Stimulated activated CD4-positive, alpha-beta T cell treated with anti-CD3 and anti-CD28 coated beads, TNF-alpha, amount 100 ng/mL, for 24 hours (primary cell): Measurements from ENCODE around the gene FAM114A2.
"Not testable (repeated sequence)": the region's sequence is repeated elsewhere in the genome, so short reads cannot be mapped to it uniquely, and the experiment has no call there.

Experiments
- DNase-seq, 3 experiments: peaks; one replicate each; pipeline ENCODE4 v3.0.0-alpha.2; 2020; ENCODE audit warnings: low read depth in 3 of 3

The FAM114A2 gene

DNA sequence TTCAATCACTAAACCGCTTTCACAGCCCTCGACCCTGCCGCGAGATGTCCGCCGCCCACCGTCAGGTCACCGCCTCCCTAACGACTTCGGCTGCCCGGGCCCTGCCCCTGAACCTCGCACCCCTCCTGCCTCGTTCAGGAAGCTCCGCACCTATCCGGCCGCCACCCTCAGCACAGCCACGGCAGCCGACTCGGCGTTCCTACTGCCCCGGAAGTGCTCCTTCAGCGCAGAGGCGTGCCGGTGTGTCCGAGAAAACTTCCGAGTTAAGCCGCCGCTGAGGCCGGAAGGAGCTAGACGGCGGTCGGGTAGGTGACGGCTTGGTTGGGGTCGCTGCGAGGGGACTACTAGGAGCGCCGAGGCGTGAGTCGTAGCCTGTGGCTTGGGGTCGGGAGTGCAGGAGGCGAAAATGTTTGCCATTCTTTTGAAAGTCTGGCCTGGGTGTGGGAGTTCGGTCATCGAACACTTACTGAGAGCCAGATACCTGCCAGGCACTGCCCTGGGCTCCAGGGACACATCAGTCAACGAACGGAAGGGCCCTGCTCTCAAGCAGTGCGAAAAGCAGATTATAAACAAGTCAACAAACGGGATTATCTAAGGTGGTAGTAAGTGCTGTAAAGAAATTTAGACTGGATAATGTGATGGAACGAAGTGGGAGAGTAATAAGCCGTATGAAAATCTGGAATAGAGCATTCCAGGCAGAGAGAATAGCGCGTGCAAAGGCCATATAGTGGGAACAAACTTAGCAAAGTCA is at the start of gene FAM114A2, which contains the start of gene MFAP3:
TSS of gene FAM114A2 (minus strand) at position 204 of the 751 bp plus-strand sequence. CDS start 3,957 bp downstream, outside the sequence.
TSS of gene MFAP3 (plus strand) at position 261 of the 751 bp plus-strand sequence. CDS start 10,756 bp downstream, outside the sequence.
- DNase-seq: peak; percentile 77 to 89 (median 82)

DNA sequence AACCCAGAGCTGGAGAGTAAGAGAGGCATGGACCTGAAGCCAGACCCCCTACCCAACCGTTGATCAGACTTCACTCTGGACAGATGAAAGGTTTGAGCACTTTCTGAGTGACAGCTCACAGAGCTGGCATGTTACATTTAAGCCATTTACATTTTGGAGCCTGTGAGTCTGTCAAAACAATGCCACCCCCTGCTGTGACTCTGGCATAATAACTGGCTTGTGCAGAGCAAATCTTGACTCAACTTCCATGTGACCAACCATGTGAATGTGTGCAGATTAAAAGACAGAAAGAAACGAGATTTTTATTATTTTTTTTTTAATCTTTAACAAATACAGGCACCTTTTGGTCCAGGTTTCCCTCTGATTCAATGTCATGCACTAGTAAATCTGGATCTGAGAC is 48.5 kb upstream of the FAM114A2 start:
- DNase-seq: no peak

DNA sequence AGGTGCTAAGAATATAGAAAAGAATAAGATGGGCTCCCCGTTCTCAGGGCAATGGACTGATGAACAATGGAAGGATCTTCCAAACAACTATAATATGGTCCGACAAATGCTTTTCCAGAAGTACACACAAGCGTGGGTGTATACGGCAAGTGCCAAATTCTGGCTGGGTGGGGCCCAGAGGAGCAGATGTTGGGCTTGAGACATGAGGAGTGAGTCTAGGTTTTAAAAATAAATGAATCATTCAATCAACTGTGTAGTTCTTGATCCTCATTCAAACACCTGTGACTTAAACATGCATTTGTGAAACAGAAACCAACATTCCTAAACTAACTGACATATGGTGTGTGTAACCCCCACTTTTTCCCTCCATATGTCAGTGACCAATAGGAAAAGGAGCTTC is 47.9 kb upstream of the FAM114A2 start:
- DNase-seq: no peak

DNA sequence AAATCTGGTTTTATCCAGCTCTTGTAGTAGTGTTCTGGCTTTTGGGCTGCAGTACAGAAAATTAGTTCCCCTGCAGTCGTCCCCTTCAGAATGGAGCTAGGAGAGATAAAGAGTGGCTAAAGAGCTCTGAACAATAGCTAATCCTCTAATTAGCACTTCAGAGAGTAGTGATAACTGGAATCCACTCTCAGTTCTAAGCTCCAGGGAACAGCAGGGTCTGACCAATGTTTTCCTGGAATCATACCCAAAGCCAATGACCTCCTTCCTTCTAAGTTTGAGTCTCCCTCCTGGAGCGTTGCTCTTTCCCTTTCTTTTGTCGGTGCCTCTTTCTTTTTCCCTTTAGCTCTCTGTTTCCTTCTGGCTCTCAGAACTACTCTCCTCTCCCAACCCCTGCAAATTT is 47.4 kb upstream of the FAM114A2 start:
- no peak for DNase-seq

DNA sequence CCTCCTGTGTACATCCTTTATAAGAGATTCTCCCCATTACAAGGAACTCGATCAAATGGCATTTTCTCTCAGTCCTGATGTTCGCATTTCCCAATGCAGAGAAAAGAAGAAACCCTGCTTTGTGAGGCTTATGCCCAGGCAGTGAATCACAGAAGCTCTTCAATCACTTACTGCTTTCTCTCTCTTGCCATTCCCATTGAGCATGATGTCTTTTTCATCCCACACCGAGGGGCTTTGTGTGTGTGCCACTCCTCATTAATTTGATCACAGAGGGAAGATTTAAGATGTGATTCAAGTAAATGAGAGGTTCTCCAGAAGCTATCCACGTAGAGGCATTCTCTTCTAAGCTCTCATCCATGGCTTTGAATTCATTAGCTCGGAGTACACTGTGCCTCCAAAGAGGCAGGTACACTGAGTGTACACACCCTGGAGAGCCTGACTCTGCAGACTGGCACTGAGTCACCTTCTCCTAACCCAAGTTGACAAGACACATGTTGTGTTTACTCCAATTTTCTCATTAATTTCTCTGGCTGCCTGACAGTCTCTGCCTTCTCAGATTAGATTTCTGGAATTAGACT is 45.4 kb upstream of the FAM114A2 start:
- DNase-seq: no peak

DNA sequence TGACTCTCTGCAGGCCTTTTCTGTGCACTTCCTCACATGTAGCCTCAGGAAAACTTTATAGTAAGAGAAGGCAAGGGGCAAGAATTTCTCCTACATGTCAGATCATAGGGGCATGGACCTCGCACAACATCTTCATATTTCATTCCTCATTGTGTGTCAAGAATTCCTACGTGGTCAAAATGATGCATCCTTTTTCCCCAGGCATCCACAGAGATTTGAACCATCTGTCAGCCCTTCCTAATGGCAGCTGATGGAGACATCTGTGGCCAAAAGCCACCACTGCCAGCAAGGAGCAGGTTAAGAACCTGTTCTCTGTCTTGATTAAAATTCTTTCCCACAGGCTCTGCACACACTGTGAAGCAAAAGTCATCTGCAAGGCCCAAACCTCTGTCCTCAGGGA is 42.5 kb upstream of the FAM114A2 start:
- no peak for DNase-seq

DNA sequence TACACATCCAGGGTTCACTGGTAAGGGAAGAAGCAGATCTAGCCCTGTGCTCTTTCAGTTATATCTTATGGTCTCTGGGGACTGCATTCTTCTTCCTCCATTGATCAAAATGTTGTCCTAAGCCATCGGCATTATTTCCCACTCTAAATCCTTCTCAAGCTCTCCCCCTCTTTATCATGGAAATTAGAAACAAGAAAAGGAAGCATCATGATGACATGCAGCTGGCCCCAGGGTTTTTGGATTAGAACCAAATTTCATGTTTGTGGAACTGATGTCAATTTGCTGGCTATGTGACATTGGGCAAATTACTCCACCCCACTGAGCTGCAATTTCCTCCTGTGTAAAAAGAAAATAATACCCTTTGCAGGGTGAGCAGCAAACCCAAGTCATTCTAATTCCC is 39.6 kb upstream of the FAM114A2 start:
- DNase-seq: no peak

DNA sequence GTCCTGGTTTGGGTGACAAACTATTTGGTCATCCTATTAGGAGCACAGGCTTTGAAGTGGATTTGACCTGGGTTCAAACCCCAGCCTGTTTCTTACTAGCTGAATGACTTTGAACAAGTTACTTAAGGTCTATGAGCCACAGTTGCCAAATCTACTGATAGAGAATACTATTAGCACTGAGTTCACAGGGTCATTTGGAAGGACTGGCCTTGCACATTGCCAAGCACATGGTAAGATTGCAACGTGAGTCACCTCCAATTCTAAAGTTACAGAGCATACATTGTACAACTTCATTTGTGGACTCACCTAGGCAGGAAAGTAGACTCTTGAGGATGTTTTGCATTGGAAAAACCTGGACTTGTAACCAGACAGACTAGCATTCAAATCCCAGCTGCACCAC is 39.0 kb upstream of the FAM114A2 start:
- no peak for DNase-seq

DNA sequence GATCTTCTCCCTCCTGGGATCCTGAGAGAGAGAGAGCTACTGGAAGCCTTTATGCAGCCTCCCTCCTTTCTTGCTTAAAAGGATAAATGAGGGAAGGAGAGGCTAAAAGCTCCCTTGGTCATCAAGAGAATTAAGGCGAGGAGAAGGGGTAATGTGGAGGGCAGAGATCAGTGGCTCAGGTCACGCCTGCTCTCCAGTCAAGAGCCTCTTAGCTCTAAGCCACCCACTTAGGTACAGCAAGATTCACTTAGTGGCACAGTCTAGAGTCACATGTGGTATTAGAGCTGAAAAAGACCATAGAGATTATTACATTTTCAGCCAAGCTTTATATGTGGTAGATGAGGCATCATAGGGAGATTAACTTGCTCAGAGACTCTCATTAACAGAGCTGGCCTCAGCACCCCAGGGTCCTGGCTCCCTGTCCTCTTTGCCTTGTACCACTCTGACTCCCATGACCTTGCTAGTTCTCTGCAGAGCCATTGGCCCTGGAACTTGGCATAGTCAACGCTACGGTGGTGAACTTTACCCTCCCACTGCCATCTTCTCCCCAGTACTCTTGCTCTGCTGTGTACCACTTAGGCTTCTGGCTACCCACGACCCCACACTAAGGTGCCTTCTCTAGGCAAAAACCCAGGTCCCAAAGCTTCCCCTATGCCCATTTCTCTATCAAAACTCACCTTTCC is 37.7 kb upstream of the FAM114A2 start:
- no peak for DNase-seq

DNA sequence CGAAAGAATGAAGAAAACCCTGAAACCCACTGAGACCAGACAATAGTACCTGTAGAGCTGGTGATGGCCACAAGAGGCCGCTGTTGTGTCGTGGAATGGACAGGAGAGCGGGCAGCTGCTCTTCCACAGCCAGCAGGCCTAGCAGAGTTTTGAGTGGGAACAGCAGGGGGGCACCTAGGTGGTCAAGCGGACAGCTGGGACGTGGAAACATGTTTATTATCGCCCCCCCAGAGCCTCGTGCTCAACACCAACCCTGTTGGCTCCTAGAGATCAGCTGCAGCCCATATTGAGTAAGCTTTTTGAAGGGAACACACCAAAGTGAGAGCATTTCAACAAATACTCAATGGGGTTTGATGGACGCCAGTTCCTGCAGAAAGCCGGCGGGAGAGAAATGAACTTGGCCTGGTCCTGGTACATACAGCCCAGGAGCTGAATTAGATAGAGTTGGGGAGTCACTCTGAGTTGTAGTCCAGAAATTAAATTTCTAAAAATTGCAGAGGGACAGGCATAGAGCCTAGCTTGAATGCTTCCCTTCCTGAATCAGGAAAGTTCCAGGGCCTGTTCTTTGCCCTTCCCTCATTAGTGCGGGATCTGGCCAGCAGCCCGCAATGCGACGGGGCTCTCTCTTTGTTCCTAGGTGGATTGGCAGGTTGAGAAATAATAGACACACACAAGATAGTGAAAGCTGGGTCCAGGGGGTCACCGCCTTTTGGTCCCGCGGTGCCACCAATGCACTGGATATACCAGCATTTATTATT is 33.9 kb upstream of the FAM114A2 start:
- DNase-seq: peak; percentile 65 to 82 (median 71)

DNA sequence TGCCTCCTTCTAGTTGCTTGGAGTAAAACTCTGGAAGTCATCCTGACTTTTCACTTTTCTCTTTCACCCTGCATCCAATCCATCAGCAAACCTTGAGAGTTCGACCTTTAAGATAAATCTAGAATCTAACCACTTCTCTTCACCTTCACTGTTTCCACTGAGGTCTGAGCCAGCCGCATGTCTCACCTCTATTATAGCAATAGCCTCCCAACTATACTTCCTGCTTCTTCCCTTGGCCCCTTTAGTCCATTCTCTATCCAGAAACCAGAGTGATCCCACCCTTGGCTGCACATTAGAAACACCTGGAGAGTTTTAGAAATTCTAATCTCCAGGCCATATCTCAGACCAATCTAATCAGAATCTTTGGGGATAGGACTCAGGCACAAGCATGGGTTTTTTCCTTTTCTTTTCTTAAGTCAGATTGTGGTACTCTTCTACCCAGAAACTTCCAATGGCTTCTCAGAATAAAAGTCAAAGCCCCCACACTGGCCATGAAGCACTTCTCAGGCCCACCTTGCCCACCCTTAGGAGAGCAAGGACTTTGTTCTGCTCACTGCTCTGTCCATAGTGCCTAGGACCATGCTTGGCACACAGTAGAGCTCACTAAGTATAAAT is 33.2 kb upstream of the FAM114A2 start:
- DNase-seq: no peak

DNA sequence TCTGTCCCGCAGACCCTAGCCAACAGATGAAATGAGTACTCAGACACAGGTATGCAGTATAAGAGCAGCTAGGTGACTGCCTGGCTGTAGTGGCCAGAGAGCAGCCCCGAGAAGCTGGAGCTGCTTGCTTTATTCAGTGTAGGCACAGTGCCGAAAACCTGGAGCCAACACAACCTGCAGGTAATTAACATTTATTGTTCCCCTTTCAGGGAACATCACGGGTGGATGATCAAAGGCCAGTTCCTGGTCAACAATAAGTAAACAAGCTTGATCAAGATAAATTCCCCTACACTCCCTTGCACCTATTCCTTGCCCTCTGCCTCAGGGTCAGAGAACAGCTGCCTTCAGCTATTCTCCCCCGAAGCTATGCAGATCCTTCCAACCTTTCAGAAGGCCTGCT is 31.1 kb upstream of the FAM114A2 start:
- not testable (repeated sequence) for DNase-seq

DNA sequence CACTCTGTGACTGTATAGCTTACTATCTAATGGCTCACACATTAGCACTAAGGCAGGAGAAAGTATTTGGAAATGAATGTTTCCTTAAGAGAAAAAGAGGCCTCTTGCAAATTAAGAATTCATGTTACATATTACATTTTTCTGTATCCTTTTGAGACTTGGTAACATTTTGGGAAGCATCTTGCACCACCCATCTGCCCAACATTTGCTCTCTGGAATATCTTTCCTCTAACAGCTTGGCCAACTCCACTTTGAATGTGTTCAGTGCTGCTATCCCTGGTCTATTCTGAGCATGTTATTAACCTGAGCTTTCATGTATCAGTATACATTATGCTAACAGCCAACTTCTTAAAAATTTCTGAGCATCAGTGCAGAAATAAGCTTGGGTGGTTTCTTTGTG is 27.3 kb upstream of the FAM114A2 start:
- DNase-seq: no peak

DNA sequence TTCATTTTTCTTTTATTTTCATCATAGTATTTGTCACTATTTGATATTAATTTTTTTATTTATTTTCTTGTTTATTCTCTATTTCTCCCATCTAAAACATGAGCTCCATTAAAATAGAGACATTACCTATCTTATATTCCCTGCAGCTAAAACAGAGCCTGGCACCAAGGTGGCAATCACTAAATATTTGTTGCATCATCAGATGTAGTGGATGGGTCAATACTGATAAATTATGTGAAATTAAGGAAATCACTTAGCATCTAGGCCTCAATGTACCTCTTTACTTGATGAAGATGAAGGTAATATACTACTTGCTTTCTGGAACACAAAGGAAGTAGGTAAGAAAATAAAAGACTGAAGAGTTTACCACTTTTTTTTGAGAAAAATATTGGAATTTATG is 24.7 kb upstream of the FAM114A2 start:
- DNase-seq: no peak

DNA sequence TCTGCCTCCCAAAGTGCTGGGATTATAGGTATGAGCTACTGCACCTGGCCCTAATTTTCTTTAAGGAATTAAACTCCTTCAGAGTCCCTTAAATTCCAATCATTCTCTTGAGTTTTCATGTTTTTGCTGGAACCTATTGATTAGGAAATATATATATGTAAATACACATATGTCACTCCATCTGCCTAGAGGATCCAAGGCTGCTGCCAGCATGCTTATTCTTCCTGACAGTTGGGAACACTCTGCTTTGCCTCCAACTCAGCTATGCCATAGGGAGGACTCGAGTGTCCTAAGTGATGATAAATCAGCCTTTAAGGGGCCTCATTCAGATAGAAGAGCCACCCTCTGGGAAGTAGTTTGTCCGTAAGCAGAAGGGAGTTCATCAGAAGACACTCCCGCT is 21.9 kb upstream of the FAM114A2 start:
- DNase-seq: no peak

DNA sequence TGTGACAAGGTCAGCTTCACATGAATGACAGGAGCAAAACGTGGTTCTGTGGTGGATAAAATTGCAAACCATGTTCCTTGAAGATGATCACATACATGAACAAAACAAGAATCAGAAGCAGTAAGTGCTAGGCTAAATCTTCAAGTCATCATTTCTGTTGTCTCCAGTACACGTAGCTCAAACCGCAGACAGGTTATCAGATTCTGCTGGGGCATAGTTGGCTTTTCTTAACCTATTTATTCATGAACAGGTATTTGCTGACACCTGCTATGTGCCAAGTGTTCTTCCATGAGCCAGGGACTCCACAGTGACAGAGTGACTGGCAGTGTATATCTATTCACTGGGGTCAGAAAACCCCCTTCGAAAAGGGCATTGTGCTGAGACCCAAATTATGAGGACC is 20.9 kb upstream of the FAM114A2 start:
- no peak for DNase-seq

DNA sequence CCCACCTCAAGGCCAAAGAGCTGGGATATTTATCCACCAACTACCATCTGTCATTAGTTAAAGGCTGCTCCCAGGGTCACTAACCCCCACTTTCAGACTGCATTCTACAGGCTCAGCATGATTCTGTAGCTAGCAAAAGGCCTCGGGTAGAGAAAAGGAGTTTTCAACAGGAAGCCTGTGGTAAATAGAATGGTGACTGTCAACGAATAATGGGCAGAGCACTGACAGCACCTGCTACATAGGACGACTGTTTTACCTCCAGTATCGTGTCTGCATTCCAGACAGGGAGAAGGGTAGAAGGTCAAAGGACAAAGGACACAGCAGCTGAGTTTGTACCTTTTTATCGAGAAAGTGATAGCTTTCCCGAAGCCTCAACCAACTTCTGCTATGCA is 20.3 kb upstream of the FAM114A2 start:
- DNase-seq: no peak

DNA sequence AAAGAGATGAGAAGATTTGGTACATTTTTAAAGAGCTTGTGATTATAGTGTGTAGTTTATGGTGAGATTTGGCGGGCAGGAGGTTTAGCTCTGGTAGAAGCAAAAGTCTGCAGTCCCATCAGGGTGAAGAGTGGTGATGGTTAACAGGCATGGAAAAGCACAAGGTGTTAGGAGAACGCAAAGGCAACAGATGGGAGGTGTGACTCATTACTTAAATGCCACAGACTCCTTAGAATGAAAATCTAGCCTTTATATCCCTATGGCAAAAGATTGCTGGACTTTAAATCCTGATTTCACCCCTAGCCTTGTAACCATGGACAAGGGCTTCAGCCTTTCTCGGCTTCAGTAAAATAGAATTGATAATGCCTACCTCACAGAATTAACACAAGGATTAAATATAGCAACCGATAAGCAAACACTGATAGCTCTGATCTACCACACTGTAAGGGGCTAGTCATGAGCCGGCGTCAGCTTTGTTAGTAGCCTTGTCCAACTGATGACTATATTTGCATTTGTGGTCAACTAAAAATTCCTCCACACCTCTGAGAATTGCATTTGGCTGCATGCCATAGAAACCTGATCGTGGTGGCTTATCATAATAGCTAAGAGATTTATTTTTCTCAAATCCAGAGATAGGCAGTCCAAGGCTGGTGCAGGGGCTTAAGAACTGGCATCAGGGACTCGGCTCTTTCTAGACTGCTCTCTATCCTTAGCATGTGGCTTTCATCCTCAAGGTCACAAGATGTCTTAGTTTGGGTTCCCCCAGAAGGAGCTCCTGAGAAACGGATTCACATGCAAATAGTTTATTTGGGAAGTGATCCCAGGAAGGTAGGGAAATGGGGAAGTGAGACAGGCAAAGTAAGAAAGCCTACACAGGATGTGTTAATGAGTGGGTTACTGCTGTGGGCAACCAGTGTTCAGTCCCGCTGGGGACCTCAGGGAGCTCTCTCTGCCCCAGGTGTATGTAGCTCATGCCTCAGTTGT is 19.6 kb upstream of the FAM114A2 start:
- no peak for DNase-seq

DNA sequence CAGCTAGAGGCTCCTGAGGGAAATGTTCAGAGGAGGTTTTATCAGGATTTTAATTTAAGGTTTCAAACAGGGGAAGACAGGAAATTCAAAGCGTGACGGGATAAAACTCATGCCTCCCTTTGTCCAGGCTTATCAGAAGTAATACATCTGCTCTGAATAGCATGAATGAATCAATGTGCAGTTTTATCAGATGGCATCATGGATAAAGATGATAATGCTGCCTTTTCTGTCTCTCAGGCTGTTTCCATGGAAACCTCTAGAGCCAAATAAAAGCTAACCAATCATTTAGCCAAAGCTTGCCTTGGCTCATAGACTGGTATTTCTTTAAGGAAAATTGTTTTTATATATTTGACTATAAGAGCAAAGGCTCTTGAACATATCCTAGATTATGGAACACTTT is 16.5 kb upstream of the FAM114A2 start:
- DNase-seq: no peak

DNA sequence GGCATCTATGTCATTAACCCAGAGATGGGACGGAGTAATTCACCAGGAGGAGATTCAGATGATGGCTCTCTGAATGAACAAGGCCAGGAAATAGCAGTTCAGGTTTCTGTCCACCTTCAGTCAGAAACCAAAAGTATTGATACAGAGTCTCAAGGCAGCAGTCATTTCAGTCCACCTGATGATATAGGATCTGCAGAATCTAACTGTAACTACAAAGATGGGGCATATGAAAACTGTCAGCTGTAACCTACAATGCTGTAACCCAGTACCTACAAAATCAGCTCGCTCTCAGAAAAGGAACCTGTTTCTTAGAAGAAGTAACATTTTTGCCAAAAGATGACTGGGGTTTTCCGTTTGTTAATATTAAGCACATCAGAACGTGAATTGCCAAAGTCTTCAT is 14.8 kb upstream of the FAM114A2 start:
- no peak for DNase-seq

DNA sequence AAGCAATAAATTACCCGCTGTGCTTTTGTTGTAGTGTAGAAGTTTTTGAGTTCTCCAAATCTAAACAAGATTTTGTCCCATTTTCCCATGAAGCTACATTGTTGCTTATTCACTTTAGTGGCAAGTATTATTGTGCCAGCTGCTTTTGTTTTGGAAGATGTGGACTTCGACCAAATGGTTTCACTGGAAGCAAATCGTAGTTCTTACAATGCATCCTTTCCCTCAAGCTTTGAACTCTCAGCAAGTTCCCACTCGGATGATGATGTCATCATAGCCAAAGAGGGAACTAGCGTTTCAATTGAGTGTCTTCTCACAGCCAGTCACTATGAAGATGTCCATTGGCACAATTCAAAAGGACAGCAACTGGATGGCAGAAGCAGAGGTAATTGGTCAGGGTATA is 10.9 kb upstream of the FAM114A2 start:
- DNase-seq: no peak
